AG09319 (cell line): ENCODE results near the gene CD40.

Experiments
- DNase-seq: peaks from one replicate; pipeline ENCODE4 v3.0.0-alpha.2; 2010; ENCODE audit warnings: low read depth; ENCODE audit errors: extremely low read depth
- CTCF ChIP-seq: IDR thresholded peaks from 2 replicates; pipeline ENCODE4 v1.5.1; 2011; ENCODE audit warnings: low read depth, mild to moderate bottlenecking, inconsistent platforms, low read length, moderate library complexity

Gene CD40

DNA sequence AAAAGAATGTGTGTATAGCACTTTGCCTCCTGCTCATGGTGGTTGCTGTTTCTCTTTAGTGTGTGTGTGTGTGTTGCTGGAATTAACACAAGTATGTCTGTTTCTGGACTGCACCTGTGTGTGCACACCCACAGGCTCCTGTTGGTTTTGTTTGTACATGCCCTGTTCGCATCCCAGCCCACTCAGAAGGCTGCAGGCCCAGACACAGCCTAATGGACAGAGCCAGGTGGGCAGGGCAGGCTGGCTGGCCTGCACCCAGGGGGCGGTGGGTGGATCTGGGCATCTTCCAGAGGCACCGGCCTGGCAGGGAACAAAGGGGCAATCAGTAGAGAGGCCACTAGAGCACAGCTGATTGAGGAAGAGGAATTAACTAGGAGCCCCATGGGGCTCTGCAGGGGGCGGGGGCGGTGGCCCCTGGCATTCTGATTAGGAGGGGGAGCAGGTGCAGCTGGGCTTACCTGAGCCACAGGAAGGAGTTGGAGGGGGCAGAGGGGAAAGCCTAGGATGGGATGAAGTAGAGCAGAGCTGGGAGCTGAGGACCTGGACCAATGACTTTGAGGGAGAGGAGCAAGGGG, 21.9 kb downstream of the CD40 start:
- DNase-seq = no peak

GRCh38 chr20:46142124-46142523, 24.0 kb downstream of the CD40 start:
- DNase-seq = no peak
- no peak for TF ChIP-seq CTCF

More for the DNA sequence above, 21.9 kb downstream of the CD40 start:
- no peak for TF ChIP-seq CTCF

DNA sequence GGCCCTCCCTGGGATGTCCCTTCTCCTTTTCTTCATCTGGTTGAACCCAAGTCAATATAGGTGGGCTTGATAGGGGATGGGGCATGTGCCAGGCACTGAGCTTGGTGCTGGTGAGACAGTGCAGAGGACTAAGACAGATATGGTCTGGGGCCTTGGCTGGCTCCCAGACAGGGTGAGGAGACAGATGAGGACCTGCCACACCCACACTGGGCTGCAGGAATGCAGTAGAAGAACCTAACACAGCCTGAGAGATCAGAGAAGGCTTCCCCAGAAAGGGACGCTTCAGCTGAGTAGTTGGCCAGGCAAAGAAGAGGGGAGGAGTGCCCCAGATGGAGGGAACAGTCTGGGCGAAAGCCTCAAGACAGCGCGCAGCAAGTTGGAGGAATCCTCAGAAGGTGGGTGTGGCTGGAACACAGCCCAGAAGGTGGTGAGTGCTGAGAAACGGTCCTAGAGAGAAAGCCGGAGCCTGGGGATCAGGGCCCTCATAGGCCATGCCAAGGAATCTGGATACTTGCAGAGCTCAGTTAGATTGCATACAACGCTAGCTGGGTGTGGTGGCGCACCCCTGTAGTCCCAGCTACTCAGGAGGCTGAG, 26.4 kb downstream of the CD40 start:
- no peak for TF ChIP-seq CTCF
- no peak for DNase-seq

- DNase-seq = no peak
These were observed 27.6 kb downstream of the CD40 start for GRCh38 chr20:46145713-46146112.

DNA sequence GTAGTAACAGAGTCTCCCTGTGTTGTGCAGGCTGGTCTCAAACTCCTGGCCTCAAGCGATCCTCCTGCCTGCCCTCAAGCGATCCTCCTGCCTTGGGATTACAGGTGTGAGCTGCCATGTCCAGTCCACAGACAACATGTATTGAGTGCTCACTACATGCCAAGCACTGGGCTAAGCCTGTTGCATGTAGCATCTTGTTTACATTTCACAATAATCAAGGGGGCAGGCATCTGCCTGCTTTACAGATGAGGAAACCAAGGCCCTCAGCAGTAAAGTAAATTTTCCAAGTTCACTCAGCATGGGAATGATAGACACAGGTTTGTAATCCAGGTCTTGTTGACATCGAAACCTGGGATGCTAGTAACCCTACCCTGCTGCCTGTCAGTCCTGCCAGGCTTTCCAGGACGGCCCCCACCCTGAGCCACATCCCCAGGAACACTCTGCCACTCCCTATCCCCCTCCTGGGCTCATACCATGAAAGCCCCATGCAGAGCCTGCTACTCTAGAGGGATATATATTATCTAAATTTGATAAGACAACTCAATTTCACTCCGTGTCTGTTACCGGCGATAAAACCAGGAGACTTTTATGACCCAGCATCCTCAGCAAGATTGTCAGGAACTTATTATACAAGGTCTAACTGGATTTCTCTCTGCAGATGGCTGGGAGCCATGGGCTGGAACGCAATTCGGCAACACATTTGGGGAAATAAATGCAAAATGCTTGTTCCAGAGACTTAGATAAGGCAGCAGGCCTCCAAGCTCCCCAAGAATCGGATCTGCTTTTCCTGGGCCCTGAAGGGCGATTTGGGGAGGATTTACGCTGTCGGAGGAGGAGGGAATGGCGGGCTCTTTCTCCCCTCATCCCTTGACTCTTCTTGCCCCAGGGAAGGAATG, 30.4 kb downstream of the CD40 start:
- TF ChIP-seq CTCF = no peak

More at GRCh38 chr20:46145713-46146112, 27.6 kb downstream of the CD40 start:
- no peak for TF ChIP-seq CTCF

GRCh38 chr20:46150943-46151342, 32.8 kb downstream of the CD40 start:
- TF ChIP-seq CTCF = no peak

More for the DNA sequence above, 30.4 kb downstream of the CD40 start:
- DNase-seq = no peak

GRCh38 chr20:46151936-46152335, 33.8 kb downstream of the CD40 start:
- DNase-seq = no peak
- peak; percentile 24 for TF ChIP-seq CTCF

More at GRCh38 chr20:46150943-46151342, 32.8 kb downstream of the CD40 start:
- no peak for DNase-seq
